Measurements from ENCODE around the gene AAMDC.
A peak's percentile ranks its signal among the peaks of the same experiment; 100 is the strongest.
"Not testable (repeated sequence)": the region's sequence is repeated elsewhere in the genome, so short reads cannot be mapped to it uniquely, and the experiment has no call there.

AAMDC gene

GRCh38 chr11:77910828-77911227 is 89.9 kb downstream of the AAMDC start:
- DNase-seq (ENCODE audit: low spot score in 2 of 2); in situ Hi-C loops (cut with MboI; ENCODE audit: low sequenced_read_pairs); H3K4me1 ChIP-seq; H3K27me3 ChIP-seq (ENCODE audit: low read depth); H3K9me3 ChIP-seq; H3K4me3 ChIP-seq; H3K36me3 ChIP-seq (replicated peaks): not testable (repeated sequence)

DNA sequence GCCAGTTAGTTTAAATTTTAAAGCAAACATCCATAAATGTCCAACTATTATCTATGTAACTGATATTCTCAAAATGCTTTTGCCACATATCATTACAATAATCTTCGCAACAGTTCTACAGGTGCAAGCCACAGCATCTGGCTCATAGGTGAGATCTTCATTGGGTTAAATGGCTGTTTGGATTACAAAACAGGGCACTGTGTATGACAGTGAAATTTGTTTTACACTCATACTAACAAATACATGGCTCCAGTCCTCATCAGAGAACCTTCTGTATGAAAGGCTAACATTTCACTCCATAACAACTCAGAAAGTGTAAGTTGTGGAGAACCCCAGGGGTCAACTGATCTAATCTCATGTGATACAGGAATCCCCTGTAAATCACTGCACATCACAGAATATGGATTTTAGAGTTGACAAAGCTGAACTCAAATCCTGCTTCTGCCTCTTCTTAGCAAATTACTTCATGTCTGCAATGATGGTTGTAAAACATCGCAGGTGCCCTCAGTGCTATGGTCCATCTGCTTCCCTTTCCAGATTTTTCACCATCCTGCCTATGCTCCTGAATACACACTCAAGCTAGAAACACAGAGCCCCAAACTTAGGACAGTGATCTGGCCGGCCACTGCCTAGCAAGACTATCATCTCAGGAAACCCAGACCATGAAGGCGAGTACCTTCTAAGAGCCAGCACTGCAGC is 92.8 kb downstream of the AAMDC start:
- in situ Hi-C loops (cut with MboI; ENCODE audit: low sequenced_read_pairs); H3K9me3 ChIP-seq; H3K4me3 ChIP-seq; DNase-seq (ENCODE audit: low spot score in 2 of 2); H3K4me1 ChIP-seq; H3K27me3 ChIP-seq (ENCODE audit: low read depth); H3K36me3 ChIP-seq (replicated peaks): not testable (repeated sequence)

- H3K9me3 ChIP-seq; H3K36me3 ChIP-seq (replicated peaks); in situ Hi-C loops (cut with MboI; ENCODE audit: low sequenced_read_pairs); H3K4me3 ChIP-seq; H3K4me1 ChIP-seq; H3K27me3 ChIP-seq (ENCODE audit: low read depth): not testable (repeated sequence)
- DNase-seq (ENCODE audit: low spot score in 2 of 2) = peak; percentile 18 to 22
Measured at GRCh38 chr11:77914307-77914791, 93.4 kb downstream of the AAMDC start.

- H3K36me3 ChIP-seq (replicated peaks); DNase-seq (ENCODE audit: low spot score in 2 of 2); in situ Hi-C loops (cut with MboI; ENCODE audit: low sequenced_read_pairs); H3K4me3 ChIP-seq; H3K9me3 ChIP-seq; H3K4me1 ChIP-seq; H3K27me3 ChIP-seq (ENCODE audit: low read depth): not testable (repeated sequence)
Measured at GRCh38 chr11:77917713-77918112, 96.8 kb downstream of the AAMDC start.
